Measurements from ENCODE around the gene GRM1.

The GRM1 gene

GRCh38 chr6:146028851-146029572, at the start of gene GRM1:
TSS of gene GRM1 (plus strand) at chr6:146029062. CDS start at chr6:146029518, 456 bp downstream.
- Mint-ChIP-seq H3K27me3 (peaks cover 69% of the 10 kb centered on the region), H3K36me3 (ENCODE audit: insufficient read depth) (no peaks in the 10 kb centered on the region), H3K27ac (ENCODE audit: low read depth) (no peak within 1 kb of the TSS), H3K9me3 (no peaks in the 10 kb centered on the region), H3K4me1 (no peaks in the 10 kb centered on the region), H3K4me3 (no peak within 1 kb of the TSS)
- no peak for ATAC-seq (replicated peaks; ENCODE audit: extremely low read depth, poor library complexity, severe bottlenecking)
- no peak for DNase-seq (ENCODE audit: low spot score in 2 of 2)

GRCh38 chr6:146009338-146009737, 19.5 kb upstream of the GRM1 start:
- Mint-ChIP-seq H3K27ac (ENCODE audit: low read depth) (no peak overlapping the region), H3K9me3 (no peaks in the 10 kb centered on the region), H3K4me1 (no peaks in the 10 kb centered on the region), H3K36me3 (ENCODE audit: insufficient read depth) (no peaks in the 10 kb centered on the region), H3K27me3 (peaks cover 2% of the 10 kb centered on the region), H3K4me3 (no peak overlapping the region)
- ATAC-seq (replicated peaks; ENCODE audit: extremely low read depth, poor library complexity, severe bottlenecking): no peak
- no peak for DNase-seq (ENCODE audit: low spot score in 2 of 2)

- Mint-ChIP-seq H3K27ac (ENCODE audit: low read depth) (no peak overlapping the region), H3K9me3 (no peaks in the 10 kb centered on the region), H3K36me3 (ENCODE audit: insufficient read depth) (no peaks in the 10 kb centered on the region), H3K4me3 (no peak overlapping the region), H3K4me1 (no peaks in the 10 kb centered on the region), H3K27me3 (peaks cover 11% of the 10 kb centered on the region)
- DNase-seq (ENCODE audit: low spot score in 2 of 2): no peak
- ATAC-seq (replicated peaks; ENCODE audit: extremely low read depth, poor library complexity, severe bottlenecking): no peak
Measured at GRCh38 chr6:146014233-146014632, 14.6 kb upstream of the GRM1 start.

- H3K4me1 Mint-ChIP-seq: no peaks in the 10 kb centered on the region
- no peak for ATAC-seq (replicated peaks; ENCODE audit: extremely low read depth, poor library complexity, severe bottlenecking)
- no peak overlapping the region for H3K27ac Mint-ChIP-seq (ENCODE audit: low read depth)
Measured at GRCh38 chr6:146017672-146018071, 11.2 kb upstream of the GRM1 start.

GRCh38 chr6:146026873-146027272, 2.0 kb upstream of the GRM1 start:
- no peaks in the 10 kb centered on the region for H3K36me3 Mint-ChIP-seq (ENCODE audit: insufficient read depth)

More at GRCh38 chr6:146017672-146018071, 11.2 kb upstream of the GRM1 start:
- no peaks in the 10 kb centered on the region for H3K9me3 Mint-ChIP-seq
- no peak overlapping the region for H3K4me3 Mint-ChIP-seq
- DNase-seq (ENCODE audit: low spot score in 2 of 2): no peak
- H3K27me3 Mint-ChIP-seq: peaks cover 29% of the 10 kb centered on the region
- H3K36me3 Mint-ChIP-seq (ENCODE audit: insufficient read depth): no peaks in the 10 kb centered on the region

GRCh38 chr6:146027586-146028251, 1.1 kb upstream of the GRM1 start:
- Mint-ChIP-seq H3K27ac (ENCODE audit: low read depth) (no peak overlapping the region), H3K4me3 (no peak overlapping the region), H3K27me3 (peaks cover 78% of the 10 kb centered on the region), H3K36me3 (ENCODE audit: insufficient read depth) (no peaks in the 10 kb centered on the region), H3K9me3 (no peaks in the 10 kb centered on the region), H3K4me1 (no peaks in the 10 kb centered on the region)
- ATAC-seq (replicated peaks; ENCODE audit: extremely low read depth, poor library complexity, severe bottlenecking) (no peak), DNase-seq (ENCODE audit: low spot score in 2 of 2) (no peak)

More at GRCh38 chr6:146026873-146027272, 2.0 kb upstream of the GRM1 start:
- no peaks in the 10 kb centered on the region for H3K4me1 Mint-ChIP-seq
- ATAC-seq (replicated peaks; ENCODE audit: extremely low read depth, poor library complexity, severe bottlenecking): no peak
- no peak overlapping the region for H3K4me3 Mint-ChIP-seq
- H3K27me3 Mint-ChIP-seq: peaks cover 81% of the 10 kb centered on the region
- DNase-seq (ENCODE audit: low spot score in 2 of 2): no peak
- H3K9me3 Mint-ChIP-seq: no peaks in the 10 kb centered on the region
- H3K27ac Mint-ChIP-seq (ENCODE audit: low read depth): no peak overlapping the region

GRCh38 chr6:146028252-146028795, 538 bp upstream of the GRM1 start:
- ATAC-seq (replicated peaks; ENCODE audit: extremely low read depth, poor library complexity, severe bottlenecking): peak; percentile 40
- Mint-ChIP-seq H3K27ac (ENCODE audit: low read depth) (no peak overlapping the region), H3K9me3 (no peaks in the 10 kb centered on the region), H3K4me3 (no peak overlapping the region), H3K27me3 (peaks cover 72% of the 10 kb centered on the region), H3K36me3 (ENCODE audit: insufficient read depth) (no peaks in the 10 kb centered on the region), H3K4me1 (no peaks in the 10 kb centered on the region)
- no peak for DNase-seq (ENCODE audit: low spot score in 2 of 2)

GRCh38 chr6:146029573-146030184, 817 bp downstream of the GRM1 start:
- DNase-seq (ENCODE audit: low spot score in 2 of 2) (no peak), ATAC-seq (replicated peaks; ENCODE audit: extremely low read depth, poor library complexity, severe bottlenecking) (no peak)
- no peaks in the 10 kb centered on the region for H3K4me1 Mint-ChIP-seq
- no peaks in the 10 kb centered on the region for H3K9me3 Mint-ChIP-seq
- peaks cover 69% of the 10 kb centered on the region for H3K27me3 Mint-ChIP-seq
- H3K4me3 Mint-ChIP-seq: no peak overlapping the region
- no peak overlapping the region for H3K27ac Mint-ChIP-seq (ENCODE audit: low read depth)
- H3K36me3 Mint-ChIP-seq (ENCODE audit: insufficient read depth): no peaks in the 10 kb centered on the region

- ATAC-seq (replicated peaks; ENCODE audit: extremely low read depth, poor library complexity, severe bottlenecking): no peak
- Mint-ChIP-seq H3K4me3 (no peak overlapping the region), H3K27ac (ENCODE audit: low read depth) (no peak overlapping the region), H3K27me3 (peaks cover 42% of the 10 kb centered on the region), H3K9me3 (no peaks in the 10 kb centered on the region), H3K4me1 (no peaks in the 10 kb centered on the region), H3K36me3 (ENCODE audit: insufficient read depth) (no peaks in the 10 kb centered on the region)
- no peak for DNase-seq (ENCODE audit: low spot score in 2 of 2)
Measured at GRCh38 chr6:146032387-146032786, 3.5 kb downstream of the GRM1 start.

- no peaks in the 10 kb centered on the region for H3K4me1 Mint-ChIP-seq
- H3K36me3 Mint-ChIP-seq (ENCODE audit: insufficient read depth): no peaks in the 10 kb centered on the region
- DNase-seq (ENCODE audit: low spot score in 2 of 2) (no peak), ATAC-seq (replicated peaks; ENCODE audit: extremely low read depth, poor library complexity, severe bottlenecking) (no peak)
- peaks cover 36% of the 10 kb centered on the region for H3K9me3 Mint-ChIP-seq
- H3K27me3 Mint-ChIP-seq: peaks cover 10% of the 10 kb centered on the region
- no peak overlapping the region for H3K4me3 Mint-ChIP-seq
- H3K27ac Mint-ChIP-seq (ENCODE audit: low read depth): no peak overlapping the region
Measured at GRCh38 chr6:146040360-146040759, 11.5 kb downstream of the GRM1 start.

GRCh38 chr6:146041282-146041681, 12.4 kb downstream of the GRM1 start:
- ATAC-seq (replicated peaks; ENCODE audit: extremely low read depth, poor library complexity, severe bottlenecking): no peak
- Mint-ChIP-seq H3K36me3 (ENCODE audit: insufficient read depth) (no peaks in the 10 kb centered on the region), H3K27ac (ENCODE audit: low read depth) (no peak overlapping the region), H3K4me1 (no peaks in the 10 kb centered on the region), H3K4me3 (no peak overlapping the region), H3K9me3 (peaks cover 36% of the 10 kb centered on the region), H3K27me3 (peaks cover 19% of the 10 kb centered on the region)
- no peak for DNase-seq (ENCODE audit: low spot score in 2 of 2)

GRCh38 chr6:146047371-146047770, 18.5 kb downstream of the GRM1 start:
- Mint-ChIP-seq H3K27ac (ENCODE audit: low read depth) (no peak overlapping the region), H3K27me3 (peaks cover 29% of the 10 kb centered on the region), H3K9me3 (peaks cover 4% of the 10 kb centered on the region), H3K4me1 (no peaks in the 10 kb centered on the region), H3K36me3 (ENCODE audit: insufficient read depth) (no peaks in the 10 kb centered on the region), H3K4me3 (no peak overlapping the region)
- ATAC-seq (replicated peaks; ENCODE audit: extremely low read depth, poor library complexity, severe bottlenecking) (no peak), DNase-seq (ENCODE audit: low spot score in 2 of 2) (no peak)
